ENCODE measurements around the gene HTR3A.

DNA sequence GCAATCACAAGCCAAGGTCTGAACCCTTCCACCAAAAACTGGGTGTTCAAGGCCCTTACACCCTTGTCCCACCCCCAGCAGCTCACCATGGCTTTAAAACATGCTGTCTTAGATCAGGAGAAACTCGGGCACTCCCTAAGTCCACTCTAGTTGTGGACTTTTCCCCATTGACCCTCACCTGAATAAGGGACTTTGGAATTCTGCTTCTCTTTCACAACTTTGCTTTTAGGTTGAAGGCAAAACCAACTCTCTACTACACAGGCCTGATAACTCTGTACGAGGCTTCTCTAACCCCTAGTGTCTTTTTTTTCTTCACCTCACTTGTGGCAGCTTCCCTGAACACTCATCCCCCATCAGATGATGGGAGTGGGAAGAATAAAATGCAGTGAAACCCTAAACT is 15.0 kb downstream of the HTR3A start:
- TF ChIP-seq, protein P1, sequence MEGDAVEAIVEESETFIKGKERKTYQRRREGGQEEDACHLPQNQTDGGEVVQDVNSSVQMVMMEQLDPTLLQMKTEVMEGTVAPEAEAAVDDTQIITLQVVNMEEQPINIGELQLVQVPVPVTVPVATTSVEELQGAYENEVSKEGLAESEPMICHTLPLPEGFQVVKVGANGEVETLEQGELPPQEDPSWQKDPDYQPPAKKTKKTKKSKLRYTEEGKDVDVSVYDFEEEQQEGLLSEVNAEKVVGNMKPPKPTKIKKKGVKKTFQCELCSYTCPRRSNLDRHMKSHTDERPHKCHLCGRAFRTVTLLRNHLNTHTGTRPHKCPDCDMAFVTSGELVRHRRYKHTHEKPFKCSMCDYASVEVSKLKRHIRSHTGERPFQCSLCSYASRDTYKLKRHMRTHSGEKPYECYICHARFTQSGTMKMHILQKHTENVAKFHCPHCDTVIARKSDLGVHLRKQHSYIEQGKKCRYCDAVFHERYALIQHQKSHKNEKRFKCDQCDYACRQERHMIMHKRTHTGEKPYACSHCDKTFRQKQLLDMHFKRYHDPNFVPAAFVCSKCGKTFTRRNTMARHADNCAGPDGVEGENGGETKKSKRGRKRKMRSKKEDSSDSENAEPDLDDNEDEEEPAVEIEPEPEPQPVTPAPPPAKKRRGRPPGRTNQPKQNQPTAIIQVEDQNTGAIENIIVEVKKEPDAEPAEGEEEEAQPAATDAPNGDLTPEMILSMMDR (conservative IDR thresholded peaks at IDR 0.05 in 1 of 2, IDR thresholded peaks at IDR 0.05 in 1 of 2; ENCODE audit: low read depth in 1 of 2, low read length in 2 of 2) = no peak
- TF ChIP-seq EZH2 (IDR thresholded peaks at IDR 0.05; ENCODE audit: low read length, missing control alignments) = no peak
